Lower lobe of right lung (tissue), 2 donors: ENCODE data around the gene ICE1. TPM values are rescaled to one million over a fixed set of nuclear protein-coding genes. Genes with fewer than 3 reads are reported as not detected.
A peak's percentile ranks its signal among the peaks of the same experiment; 100 is the strongest.

Source experiments
- ATAC-seq, 2 donors: fragments of 200-7000 bp; cut with Tn5 transposase; one replicate each; pipeline ENCODE4 v1.9.1; 2020 to 2022; ENCODE audit warnings: mild to moderate bottlenecking in 2 of 2, moderate library complexity in 2 of 2
- DNase-seq: peaks from one replicate; pipeline ENCODE4 v3.0.0-alpha.2; 2020
- H3K27ac ChIP-seq: fragments of 200-600 bp; one replicate; pipeline ENCODE4 v1.8.0; 2022
- H3K27me3 ChIP-seq: fragments of 200-600 bp; one replicate; pipeline ENCODE4 v1.8.0; 2022; ENCODE audit warnings: low read depth
- H3K36me3 ChIP-seq: fragments of 200-600 bp; one replicate; pipeline ENCODE4 v1.8.0; 2022; ENCODE audit warnings: mild to moderate bottlenecking
- H3K4me1 ChIP-seq: fragments of 200-600 bp; one replicate; pipeline ENCODE4 v1.8.0; 2022
- H3K4me3 ChIP-seq: fragments of 200-600 bp; one replicate; pipeline ENCODE4 v1.8.0; 2022; ENCODE audit warnings: mild to moderate bottlenecking
- H3K9me3 ChIP-seq: fragments of 200-600 bp; one replicate; pipeline ENCODE4 v1.8.0; 2022
- CTCF ChIP-seq: fragments of 200-600 bp; IDR thresholded peaks from one replicate; pipeline ENCODE4 v1.8.0; 2022; ENCODE audit warnings: antibody characterized with exemption, mild to moderate bottlenecking
- intact Hi-C: fragments of 100-400 bp; cut with DNase I; formaldehyde crosslinking; loops from one replicate; pipeline ENCODE4 v1.11.0; 2022
- long read RNA-seq: library from polyadenylated mRNA; unstranded; transcript quantifications from one replicate; pipeline ENCODE4 v2.0.0, GENCODE V29; 2021
- total RNA-seq: library from RNA; stranded (reverse); fragmentation: NEBNext Ultra II Directional; extraction: Animal tissue kit (Norgen Biotek cat#: 25700); gene quantifications from one replicate; pipeline ENCODE4 v1.2.1, GENCODE V29; 2021
- donor health status: DM: no; HTN: yes; CAD: no; lungs with severe emphysema.

Gene ICE1
- total RNA-seq: 28.1 TPM
- long read RNA-seq, partial matches to known transcripts: 5 of 12 reads
- long read RNA-seq, other reads (novel, unspliced or antisense): 4 of 12 reads

GRCh38 chr5:5421961-5422818 is at the start of gene ICE1:
Gene ICE1 (plus strand): TSS chr5:5422677. CDS start chr5:5422916, 239 bp downstream.
- DNase-seq (peak; percentile 98), ATAC-seq (peak; percentile 98)
- H3K27ac ChIP-seq: peak within 1 kb of the TSS; percentile 98
- no peaks in the 10 kb centered on the region for H3K9me3 ChIP-seq
- intact Hi-C loops: no loop called here
- peak within 1 kb of the TSS; percentile 99 for H3K4me3 ChIP-seq
- no peaks in the 10 kb centered on the region for H3K27me3 ChIP-seq
- TF ChIP-seq CTCF: no peak
- no peaks in the 10 kb centered on the region for H3K36me3 ChIP-seq
- peaks cover 47% of the 10 kb centered on the region for H3K4me1 ChIP-seq

- Histone ChIP-seq H3K4me1 (peaks cover 5% of the 10 kb centered on the region), H3K27ac (no peak overlapping the region), H3K4me3 (no peak overlapping the region), H3K36me3 (no peaks in the 10 kb centered on the region), H3K27me3 (no peaks in the 10 kb centered on the region), H3K9me3 (no peaks in the 10 kb centered on the region)
- TF ChIP-seq CTCF: no peak
- DNase-seq (no peak), ATAC-seq (no peak)
- intact Hi-C loops: no loop called here
These were observed 49.5 kb upstream of the ICE1 start for GRCh38 chr5:5372930-5373329.

DNA sequence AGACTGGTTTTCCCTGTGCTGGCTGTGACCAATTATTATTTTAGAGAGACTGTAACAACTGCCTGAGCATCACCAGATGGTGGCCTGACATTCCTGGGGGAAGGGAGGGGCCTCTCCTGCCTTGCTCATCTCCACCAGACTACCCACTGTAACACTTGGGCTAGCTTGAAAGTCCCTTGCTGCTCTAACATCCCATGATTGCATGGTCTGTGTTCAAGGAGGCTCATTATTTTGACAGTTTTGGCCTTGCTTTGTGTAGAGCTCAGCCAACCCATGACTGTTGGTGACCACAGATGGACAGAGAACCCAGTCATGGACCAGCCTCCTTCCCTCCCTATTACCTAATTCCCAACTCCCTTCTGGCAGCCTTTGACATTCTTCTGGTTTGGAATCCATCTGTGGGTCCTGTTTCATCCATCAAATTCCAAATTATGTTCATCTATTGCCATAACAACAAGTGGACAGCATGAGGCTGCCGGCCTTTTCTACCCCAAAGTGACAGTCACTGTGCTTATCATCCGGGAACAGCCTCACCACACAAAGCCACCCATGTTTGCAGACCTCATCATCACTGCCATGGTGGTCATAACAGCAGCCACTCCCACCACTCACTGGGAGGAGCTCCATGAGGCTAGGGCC is 49.0 kb upstream of the ICE1 start:
- Histone ChIP-seq H3K36me3 (no peaks in the 10 kb centered on the region), H3K27me3 (no peaks in the 10 kb centered on the region), H3K27ac (no peak overlapping the region), H3K4me3 (no peak overlapping the region), H3K4me1 (peaks cover 5% of the 10 kb centered on the region), H3K9me3 (no peaks in the 10 kb centered on the region)
- peak; percentile 70 to 80 for ATAC-seq
- DNase-seq: no peak
- intact Hi-C loops: no loop called here
- no peak for TF ChIP-seq CTCF

- no peak for TF ChIP-seq CTCF
- no peak for DNase-seq
- peaks cover 5% of the 10 kb centered on the region for H3K4me1 ChIP-seq
- H3K36me3 ChIP-seq: no peaks in the 10 kb centered on the region
- H3K27me3 ChIP-seq: no peaks in the 10 kb centered on the region
- no peaks in the 10 kb centered on the region for H3K9me3 ChIP-seq
- no peak overlapping the region for H3K4me3 ChIP-seq
- no peak overlapping the region for H3K27ac ChIP-seq
- ATAC-seq: peak in 1 of 2 donors; percentile 27
- intact Hi-C loops: no loop called here
These were observed 48.3 kb upstream of the ICE1 start for GRCh38 chr5:5374009-5374715.

GRCh38 chr5:5377780-5378179 is 44.7 kb upstream of the ICE1 start:
- ATAC-seq: no peak
- H3K4me3 ChIP-seq: no peak overlapping the region

More at GRCh38 chr5:5377780-5378179, 44.7 kb upstream of the ICE1 start:
- Histone ChIP-seq H3K4me1 (peaks cover 5% of the 10 kb centered on the region), H3K27me3 (no peaks in the 10 kb centered on the region), H3K27ac (no peak overlapping the region), H3K36me3 (no peaks in the 10 kb centered on the region), H3K9me3 (no peaks in the 10 kb centered on the region)
- no peak for DNase-seq
- TF ChIP-seq CTCF: no peak
- intact Hi-C loops: no loop called here
